ENCODE data around the gene EPHA6.

GRCh38 chr3:97430601-97431000 is 616.2 kb downstream of the EPHA6 start:
- TF ChIP-seq EZH2 (IDR thresholded peaks at IDR 0.05) (no peak), CTCF (IDR thresholded peaks at IDR 0.05) (no peak)

Data from neural progenitor cell (in vitro differentiated cells).